GM03348 (cell line): ENCODE results near the gene CSNK1G1.
"Not testable (repeated sequence)": the region's sequence is repeated elsewhere in the genome, so short reads cannot be mapped to it uniquely, and the experiment has no call there.

Experiments used
- DNase-seq: peaks from one replicate; pipeline ENCODE4 v3.0.0; 2012; ENCODE audit warnings: low spot score

CSNK1G1 gene

DNA sequence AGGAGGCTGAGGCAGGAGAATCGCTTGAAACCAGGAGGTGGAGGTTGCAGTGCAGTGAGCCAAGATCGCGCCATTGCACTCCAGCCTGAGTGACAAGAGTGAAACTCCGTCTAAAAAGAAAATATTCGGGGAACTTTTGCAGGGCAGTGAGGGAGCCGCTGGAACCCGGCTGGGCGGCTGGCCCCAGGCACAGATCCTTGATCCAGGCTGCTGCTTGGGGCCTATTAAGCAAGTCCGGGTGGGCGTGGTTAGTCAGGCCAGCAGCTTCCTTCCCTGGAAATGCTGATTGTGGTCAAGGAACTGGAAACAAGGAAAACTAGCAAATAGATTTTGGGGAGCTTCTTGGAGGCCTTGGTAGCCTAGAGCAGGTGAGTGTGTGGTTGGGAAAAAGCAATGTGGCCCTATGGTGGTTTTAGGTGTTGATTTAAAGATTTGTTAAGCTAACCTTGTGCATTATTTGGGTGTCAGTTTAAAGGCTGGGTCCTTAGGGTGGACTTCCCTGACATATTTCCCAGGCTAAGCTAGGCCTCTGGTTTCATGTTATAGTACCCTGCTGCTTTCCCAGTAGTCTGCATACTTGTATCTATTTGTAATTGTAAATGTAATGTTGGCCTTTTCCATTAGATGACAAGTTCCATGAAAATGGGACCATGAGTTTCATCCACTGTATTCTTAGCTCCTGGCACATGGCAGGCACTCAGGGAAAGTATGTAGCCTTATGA lies 222.2 kb downstream of the CSNK1G1 start:
- DNase-seq, result no peak

DNA sequence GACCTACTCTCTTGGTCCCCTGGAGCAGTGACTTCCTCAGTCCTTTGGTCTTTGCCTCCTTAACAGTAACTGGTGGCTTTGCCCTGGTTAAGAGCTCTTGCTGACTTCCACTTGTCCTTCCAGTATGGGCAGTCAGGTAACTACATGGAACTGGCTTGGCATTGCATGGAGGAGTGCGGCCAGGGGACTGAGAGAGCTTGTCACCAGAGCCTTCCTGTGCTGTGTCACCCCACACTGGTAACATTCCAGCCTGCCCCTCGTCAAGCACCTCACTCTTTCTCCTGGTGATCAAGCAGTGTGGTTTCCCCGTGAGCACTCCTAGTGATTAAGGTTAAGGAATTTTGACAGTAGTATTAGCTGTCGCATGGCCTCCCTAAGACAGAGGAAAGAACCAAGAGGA lies 223.8 kb downstream of the CSNK1G1 start:
- no peak for DNase-seq

DNA sequence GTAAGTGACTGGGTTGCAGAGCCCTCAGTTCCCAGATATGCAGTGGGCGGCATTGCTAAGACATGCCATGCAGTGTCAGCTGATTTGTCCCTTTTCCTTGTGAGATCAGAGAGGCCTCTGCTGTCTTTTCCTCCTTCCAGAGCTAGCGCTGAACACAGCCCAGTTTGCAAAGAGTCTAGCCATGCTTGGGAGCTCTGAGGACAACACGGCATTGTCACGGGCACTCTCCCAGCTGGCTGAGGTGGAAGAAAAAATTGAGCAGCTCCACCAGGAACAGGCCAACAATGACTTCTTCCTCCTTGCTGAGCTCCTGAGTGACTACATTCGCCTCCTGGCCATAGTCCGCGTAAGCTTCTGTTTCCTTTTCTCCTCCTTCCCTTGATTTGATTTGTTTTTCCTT lies 224.4 kb downstream of the CSNK1G1 start:
- no peak for DNase-seq

DNA sequence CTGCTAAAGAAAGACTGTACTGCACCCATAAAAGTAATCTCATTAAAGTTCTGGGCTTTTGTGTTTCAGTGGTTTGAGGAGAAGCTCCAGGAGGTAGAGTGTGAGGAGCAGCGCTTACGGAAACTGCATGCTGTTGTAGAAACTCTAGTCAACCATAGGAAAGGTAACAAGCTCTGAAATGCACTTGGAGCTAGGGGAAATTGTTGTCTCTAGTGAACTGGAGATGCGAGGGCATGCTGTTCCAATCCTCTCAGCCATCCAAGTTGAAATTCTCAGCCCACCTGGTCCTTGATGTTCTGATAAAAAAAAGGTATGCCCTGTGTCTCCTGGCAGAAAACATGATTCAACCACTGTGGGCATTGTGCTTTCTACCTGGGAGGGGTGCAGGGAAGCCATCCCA lies 225.8 kb downstream of the CSNK1G1 start:
- no peak for DNase-seq

DNA sequence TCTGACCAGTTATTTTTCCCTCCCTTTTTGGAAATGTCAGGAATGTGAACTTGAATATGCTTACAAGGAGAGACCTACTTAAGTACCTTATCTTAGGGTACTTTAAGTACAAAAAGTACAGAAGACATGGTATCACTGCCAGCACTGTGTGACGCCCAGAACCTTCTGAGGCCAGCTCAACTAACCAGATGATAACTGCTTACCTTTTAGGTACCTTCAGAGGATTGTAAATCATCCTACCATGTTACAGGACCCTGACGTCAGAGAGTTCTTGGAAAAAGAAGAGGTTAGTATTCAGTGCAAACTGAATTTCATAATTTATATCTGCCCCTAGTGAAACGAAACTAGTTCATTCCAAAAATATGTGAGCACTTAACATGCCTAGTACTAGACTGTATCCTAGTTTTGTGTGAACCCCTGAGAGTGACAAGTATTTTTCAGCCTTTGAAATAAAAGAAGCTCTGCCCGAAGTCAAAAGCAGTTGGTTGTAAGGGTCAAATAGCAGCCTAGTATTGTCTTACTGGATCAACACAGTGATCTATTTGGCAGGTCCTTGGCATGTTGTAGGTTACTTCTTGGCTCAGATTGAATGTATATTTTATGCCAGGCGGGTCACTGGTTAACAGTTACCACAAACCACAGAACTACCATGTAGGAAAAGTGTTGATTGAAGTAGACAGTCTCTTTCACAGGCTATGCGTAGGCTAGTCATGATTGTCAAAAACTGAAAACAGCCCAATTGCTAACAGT lies 228.3 kb downstream of the CSNK1G1 start:
- DNase-seq, result no peak

DNA sequence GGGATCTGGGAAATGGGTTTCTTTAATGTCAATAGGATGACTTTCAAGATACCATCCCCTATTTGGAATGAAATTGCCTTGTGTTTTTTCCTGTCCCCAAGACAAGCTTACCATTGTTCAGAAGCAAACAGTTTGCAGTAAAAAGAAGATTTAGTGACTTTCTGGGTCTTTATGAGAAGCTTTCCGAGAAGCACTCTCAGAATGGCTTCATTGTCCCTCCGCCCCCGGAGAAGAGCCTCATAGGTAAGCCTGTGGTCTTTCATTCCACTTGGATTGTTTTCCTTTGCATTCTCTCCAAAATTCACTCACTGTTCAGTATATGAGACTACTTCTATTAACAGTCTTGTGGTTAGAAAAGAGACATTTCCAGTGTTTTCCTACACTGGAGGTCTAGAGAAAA lies 230.0 kb downstream of the CSNK1G1 start:
- no peak for DNase-seq

DNA sequence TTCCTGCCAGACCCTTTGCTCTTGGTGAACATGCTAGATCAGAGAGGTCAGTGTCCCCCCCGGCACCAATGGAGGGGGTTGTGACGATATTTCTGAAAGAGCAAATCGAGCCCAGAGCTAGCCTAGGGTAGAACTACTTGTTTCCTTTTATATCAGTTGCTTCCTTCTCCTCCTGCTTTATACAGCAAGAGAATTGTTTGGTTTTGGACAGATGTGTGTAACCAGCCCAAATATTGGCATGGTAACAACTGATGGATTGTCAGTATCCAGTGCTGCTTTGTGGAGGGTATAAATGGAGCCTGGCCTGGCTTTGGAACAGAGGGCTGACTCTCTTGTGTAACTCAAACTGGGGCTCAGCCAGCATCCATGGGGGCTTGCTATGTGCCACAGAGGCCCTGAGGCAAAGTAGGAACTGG lies 233.0 kb downstream of the CSNK1G1 start:
- DNase-seq, result no peak

DNA sequence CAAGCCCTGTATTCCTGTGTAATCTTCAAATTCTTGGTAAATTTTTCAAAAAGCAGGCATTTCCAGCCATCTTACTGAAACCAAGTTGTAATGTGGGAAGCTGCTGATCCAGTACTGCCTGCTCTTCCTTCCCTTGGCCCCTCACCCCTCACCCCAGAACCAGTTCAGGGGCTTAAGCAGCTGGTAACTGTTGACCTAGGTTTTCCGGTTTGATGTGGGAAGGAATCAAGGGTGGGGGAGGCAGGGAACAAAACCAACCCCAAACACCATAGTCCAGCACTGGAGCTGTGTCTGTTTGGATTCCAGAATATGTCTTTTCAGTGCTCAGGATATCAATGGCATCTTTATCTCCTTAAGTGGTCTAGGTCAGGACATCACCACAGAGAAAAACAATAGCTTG lies 233.5 kb downstream of the CSNK1G1 start:
- DNase-seq, result no peak

DNA sequence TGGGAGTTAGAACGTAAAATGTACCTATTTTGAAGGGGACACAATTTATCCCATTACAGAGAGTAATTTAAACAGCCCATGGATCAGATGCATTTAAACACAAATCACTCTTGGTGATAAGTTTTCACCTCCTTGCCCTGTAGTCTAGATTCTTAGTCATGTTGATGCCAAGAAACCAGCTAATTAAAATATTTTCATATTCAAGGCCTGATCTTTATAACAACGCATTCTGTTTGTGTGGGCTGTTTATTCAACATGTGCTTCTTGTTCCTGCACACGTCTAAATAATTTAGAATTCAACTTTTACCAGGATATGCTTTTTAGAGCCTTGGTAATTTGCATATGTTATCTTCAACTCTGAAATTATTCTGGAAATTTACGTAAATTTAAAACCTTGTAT lies 234.4 kb downstream of the CSNK1G1 start:
- DNase-seq, result no peak

DNA sequence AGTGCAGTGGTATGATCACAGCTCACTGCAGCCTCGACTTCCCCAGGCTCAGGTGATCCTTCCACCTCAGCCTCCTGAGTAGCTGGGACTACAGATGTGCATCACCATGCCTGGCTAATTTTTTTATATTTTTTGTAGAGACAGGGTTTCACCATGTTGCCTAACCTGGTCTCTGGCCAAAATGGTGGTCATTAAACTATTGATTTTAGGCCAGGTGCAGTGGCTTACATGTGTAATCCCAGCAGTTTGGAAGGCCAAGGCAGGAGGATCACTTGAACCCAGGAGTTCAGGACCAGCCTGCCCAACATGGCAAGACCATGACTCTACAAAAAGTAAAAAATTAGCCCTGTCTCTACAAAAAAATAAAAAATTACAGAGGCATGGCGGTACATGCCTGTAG lies 235.7 kb downstream of the CSNK1G1 start:
- not testable (repeated sequence) for DNase-seq

DNA sequence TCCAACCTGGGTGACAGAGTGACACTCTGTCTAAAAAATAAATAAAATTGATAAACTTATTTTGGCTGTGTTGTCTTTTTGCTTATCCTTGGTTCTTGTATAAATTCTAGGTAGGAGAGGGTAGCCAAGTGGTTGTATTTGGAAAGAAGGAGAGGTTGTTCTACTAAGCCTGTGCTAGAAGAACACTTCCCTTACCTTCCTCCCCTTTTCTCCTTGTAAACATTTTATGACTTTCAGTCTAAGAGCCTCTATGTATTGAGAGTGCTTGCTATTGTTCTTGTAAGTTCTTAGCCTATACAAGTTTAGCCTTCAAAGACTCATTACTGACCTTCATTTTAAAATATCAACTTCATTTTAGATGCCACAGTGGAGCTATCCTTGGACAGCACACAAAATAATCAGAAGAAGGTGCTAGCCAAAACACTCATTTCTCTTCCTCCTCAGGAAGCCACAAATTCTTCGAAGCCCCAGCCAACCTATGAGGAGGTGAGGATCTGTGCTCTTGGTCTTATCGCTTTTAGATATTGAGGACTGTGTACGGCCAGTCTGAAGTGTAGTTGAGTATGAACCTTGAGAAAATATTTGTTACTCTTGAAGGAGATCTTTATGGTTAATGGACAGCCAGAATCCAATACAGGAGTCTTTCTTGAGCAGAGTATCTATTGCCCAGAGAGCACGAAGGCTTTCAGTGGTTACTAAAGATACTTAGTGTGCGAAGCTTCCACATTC lies 238.1 kb downstream of the CSNK1G1 start:
- DNase-seq, result no peak
